ENCODE data around the gene COL6A1.

The COL6A1 gene

GRCh38 chr21:46032100-46032499, 50.5 kb downstream of the COL6A1 start:
- H3K4me3 ChIP-seq (ENCODE audit: low read depth, low read length), result no peak overlapping the region

GRCh38 chr21:46033410-46034400, 52.1 kb downstream of the COL6A1 start:
- Histone ChIP-seq H3K27ac (no peak overlapping the region), H3K27me3 (ENCODE audit: insufficient read depth, low read depth, severe bottlenecking) (no peaks in the 10 kb centered on the region)

More at GRCh38 chr21:46032100-46032499, 50.5 kb downstream of the COL6A1 start:
- TF ChIP-seq CTCF (IDR thresholded peaks at IDR 0.05; ENCODE audit: low read depth, low read length), result no peak
- no peaks in the 10 kb centered on the region for H3K36me3 ChIP-seq
- H3K27ac ChIP-seq, result no peak overlapping the region
- peaks cover 11% of the 10 kb centered on the region for H3K9me3 ChIP-seq (ENCODE audit: severe bottlenecking)
- no peaks in the 10 kb centered on the region for H3K27me3 ChIP-seq (ENCODE audit: insufficient read depth, low read depth, severe bottlenecking)
- no peak for DNase-seq

GRCh38 chr21:46035809-46036695, 54.5 kb downstream of the COL6A1 start:
- no peak overlapping the region for H3K27ac ChIP-seq
- no peak for DNase-seq
- H3K4me3 ChIP-seq (ENCODE audit: low read depth, low read length), result no peak overlapping the region
- no peaks in the 10 kb centered on the region for H3K9me3 ChIP-seq (ENCODE audit: severe bottlenecking)
- no peak for TF ChIP-seq CTCF (IDR thresholded peaks at IDR 0.05; ENCODE audit: low read depth, low read length)
- H3K27me3 ChIP-seq (ENCODE audit: insufficient read depth, low read depth, severe bottlenecking), result no peaks in the 10 kb centered on the region
- no peaks in the 10 kb centered on the region for H3K36me3 ChIP-seq

More at GRCh38 chr21:46033410-46034400, 52.1 kb downstream of the COL6A1 start:
- no peak for DNase-seq
- H3K4me3 ChIP-seq (ENCODE audit: low read depth, low read length), result no peak overlapping the region
- H3K36me3 ChIP-seq, result no peaks in the 10 kb centered on the region
- peaks cover 11% of the 10 kb centered on the region for H3K9me3 ChIP-seq (ENCODE audit: severe bottlenecking)
- TF ChIP-seq CTCF (IDR thresholded peaks at IDR 0.05; ENCODE audit: low read depth, low read length), result no peak

GRCh38 chr21:46036696-46037330, 55.2 kb downstream of the COL6A1 start:
- Histone ChIP-seq H3K27ac (no peak overlapping the region), H3K9me3 (ENCODE audit: severe bottlenecking) (no peaks in the 10 kb centered on the region)

More at GRCh38 chr21:46036696-46037330, 55.2 kb downstream of the COL6A1 start:
- Histone ChIP-seq H3K27me3 (ENCODE audit: insufficient read depth, low read depth, severe bottlenecking) (no peaks in the 10 kb centered on the region), H3K4me3 (ENCODE audit: low read depth, low read length) (no peak overlapping the region), H3K36me3 (no peaks in the 10 kb centered on the region)
- TF ChIP-seq CTCF (IDR thresholded peaks at IDR 0.05; ENCODE audit: low read depth, low read length), result no peak
- no peak for DNase-seq

All from WERI-Rb-1 (cell line).